Measurements from ENCODE around the gene RBL2. TPM values are rescaled to one million over a fixed set of nuclear protein-coding genes. Genes with fewer than 3 reads are reported as not detected.

Gene RBL2
- polyA plus RNA-seq, 1 donor (not counting 4 experiments of a cell fraction or from before 2014, with no cell fraction given), result 44.6 TPM

DNA sequence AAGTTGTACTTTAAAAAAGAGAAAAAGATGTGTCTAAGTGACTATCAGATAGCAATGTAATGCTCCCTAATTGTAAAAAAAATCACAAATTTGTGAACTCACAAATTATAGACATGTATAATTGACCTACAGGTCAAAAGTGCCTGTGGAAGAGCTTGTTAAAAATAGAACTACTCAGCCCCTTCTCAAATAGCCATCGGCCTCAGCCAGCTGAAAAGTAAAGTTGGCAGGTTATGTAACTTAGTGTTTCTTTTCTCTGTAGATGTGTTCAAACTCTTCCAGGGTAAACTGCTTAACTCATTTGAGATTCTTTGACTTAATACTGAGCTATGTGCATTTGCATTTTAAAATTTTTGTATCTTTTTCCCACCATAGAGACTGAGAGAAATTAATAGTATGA lies 55.5 kb downstream of the RBL2 start:
- peaks cover 5 to 11% of the 10 kb centered on the region in 2 experiments for H3K36me3 ChIP-seq (ENCODE audit: control insufficient read depth in 2 of 2, extremely low read depth in 1 of 2, insufficient read depth in 2 of 2, low read length in 2 of 2)
- TF ChIP-seq, protein P1, sequence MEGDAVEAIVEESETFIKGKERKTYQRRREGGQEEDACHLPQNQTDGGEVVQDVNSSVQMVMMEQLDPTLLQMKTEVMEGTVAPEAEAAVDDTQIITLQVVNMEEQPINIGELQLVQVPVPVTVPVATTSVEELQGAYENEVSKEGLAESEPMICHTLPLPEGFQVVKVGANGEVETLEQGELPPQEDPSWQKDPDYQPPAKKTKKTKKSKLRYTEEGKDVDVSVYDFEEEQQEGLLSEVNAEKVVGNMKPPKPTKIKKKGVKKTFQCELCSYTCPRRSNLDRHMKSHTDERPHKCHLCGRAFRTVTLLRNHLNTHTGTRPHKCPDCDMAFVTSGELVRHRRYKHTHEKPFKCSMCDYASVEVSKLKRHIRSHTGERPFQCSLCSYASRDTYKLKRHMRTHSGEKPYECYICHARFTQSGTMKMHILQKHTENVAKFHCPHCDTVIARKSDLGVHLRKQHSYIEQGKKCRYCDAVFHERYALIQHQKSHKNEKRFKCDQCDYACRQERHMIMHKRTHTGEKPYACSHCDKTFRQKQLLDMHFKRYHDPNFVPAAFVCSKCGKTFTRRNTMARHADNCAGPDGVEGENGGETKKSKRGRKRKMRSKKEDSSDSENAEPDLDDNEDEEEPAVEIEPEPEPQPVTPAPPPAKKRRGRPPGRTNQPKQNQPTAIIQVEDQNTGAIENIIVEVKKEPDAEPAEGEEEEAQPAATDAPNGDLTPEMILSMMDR (optimal IDR thresholded peaks at IDR 0.05 in 1 of 3, IDR thresholded peaks at IDR 0.05 in 1 of 3, conservative IDR thresholded peaks at IDR 0.05 in 1 of 3; ENCODE audit: extremely low read depth in 1 of 3, insufficient read depth in 2 of 3, low read length in 3 of 3), result no peak
- TF ChIP-seq EZH2 (IDR thresholded peaks at IDR 0.05; ENCODE audit: low read length), result no peak

DNA sequence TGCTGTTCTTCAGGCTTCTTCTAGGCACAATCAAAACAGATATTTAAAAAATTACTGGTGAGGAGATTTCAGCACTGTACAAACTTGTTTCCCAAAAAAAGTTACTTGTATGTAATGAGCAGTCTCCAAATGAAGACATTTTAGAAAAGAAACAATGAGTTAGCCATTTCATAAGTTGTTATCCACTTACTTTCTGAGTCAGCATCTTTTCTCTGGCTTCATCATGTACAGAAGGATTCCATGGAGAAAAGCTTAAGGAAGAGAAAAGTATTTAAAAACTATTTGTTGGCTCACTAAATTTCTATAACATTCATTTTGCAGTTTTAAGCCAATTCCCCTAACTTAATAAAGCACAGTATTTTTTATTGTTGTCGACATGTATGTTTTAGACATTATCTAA lies 58.2 kb downstream of the RBL2 start:
- dilution Hi-C loops (cut with MboI; ENCODE audit: extremely low pct_ligation_motif_present, low sequenced_read_pairs), result no loop called here
- H3K9me1 ChIP-seq (ENCODE audit: control insufficient read depth, extremely low read depth, insufficient read depth, low read length), result no peaks in the 10 kb centered on the region
- no peak for DNase-seq (ENCODE audit: low read depth, low spot score)
- FAIRE-seq, result no peak
- no peaks in the 10 kb centered on the region for H3K4me1 ChIP-seq (ENCODE audit: control insufficient read depth, extremely low read depth, insufficient read depth, low read length)
- H3K9me3 ChIP-seq (ENCODE audit: control insufficient read depth, low read depth, low read length), result no peaks in the 10 kb centered on the region
- H3K27me3 ChIP-seq (ENCODE audit: control insufficient read depth, extremely low read depth, insufficient read depth, low read length), result no peaks in the 10 kb centered on the region
- H3K36me3 ChIP-seq (ENCODE audit: control insufficient read depth in 2 of 2, extremely low read depth in 1 of 2, insufficient read depth in 2 of 2, low read length in 2 of 2), result peaks cover 16 to 18% of the 10 kb centered on the region in 2 experiments
- no peaks in the 10 kb centered on the region for H3K79me2 ChIP-seq (ENCODE audit: control insufficient read depth, insufficient read depth, low read length)
- no peak overlapping the region for H3K4me3 ChIP-seq (ENCODE audit: control insufficient read depth in 2 of 3, extremely low read depth in 1 of 3, insufficient read depth in 2 of 3, low read depth in 1 of 3, low read length in 3 of 3)
- no peak overlapping the region for H3K9ac ChIP-seq (ENCODE audit: control insufficient read depth, extremely low read depth, insufficient read depth, low read length)
- no peaks in the 10 kb centered on the region for H4K20me1 ChIP-seq (ENCODE audit: control insufficient read depth, extremely low read depth, insufficient read depth, low read length)
- H3K27ac ChIP-seq (ENCODE audit: control insufficient read depth, insufficient read depth, low read length), result no peak overlapping the region
- no peak for TF ChIP-seq EZH2 (IDR thresholded peaks at IDR 0.05; ENCODE audit: low read length)
- TF ChIP-seq, protein P1 (optimal IDR thresholded peaks at IDR 0.05 in 1 of 3, IDR thresholded peaks at IDR 0.05 in 1 of 3, conservative IDR thresholded peaks at IDR 0.05 in 1 of 3; ENCODE audit: extremely low read depth in 1 of 3, insufficient read depth in 2 of 3, low read length in 3 of 3), result no peak
- H2AFZ ChIP-seq (ENCODE audit: control insufficient read depth, low read length), result no peak overlapping the region
- H3K4me2 ChIP-seq (ENCODE audit: control insufficient read depth, extremely low read depth, insufficient read depth, low read depth, low read length), result no peak overlapping the region

More for the DNA sequence above, 55.5 kb downstream of the RBL2 start:
- H3K4me1 ChIP-seq (ENCODE audit: control insufficient read depth, extremely low read depth, insufficient read depth, low read length), result no peaks in the 10 kb centered on the region
- no peak for FAIRE-seq
- no peaks in the 10 kb centered on the region for H3K79me2 ChIP-seq (ENCODE audit: control insufficient read depth, insufficient read depth, low read length)
- no peaks in the 10 kb centered on the region for H4K20me1 ChIP-seq (ENCODE audit: control insufficient read depth, extremely low read depth, insufficient read depth, low read length)
- no peak overlapping the region for H3K9ac ChIP-seq (ENCODE audit: control insufficient read depth, extremely low read depth, insufficient read depth, low read length)
- no peak overlapping the region for H3K4me2 ChIP-seq (ENCODE audit: control insufficient read depth, extremely low read depth, insufficient read depth, low read depth, low read length)
- DNase-seq (ENCODE audit: low read depth, low spot score), result no peak
- dilution Hi-C loops (cut with MboI; ENCODE audit: extremely low pct_ligation_motif_present, low sequenced_read_pairs), result no loop called here
- no peak overlapping the region for H3K27ac ChIP-seq (ENCODE audit: control insufficient read depth, insufficient read depth, low read length)
- H3K9me3 ChIP-seq (ENCODE audit: control insufficient read depth, low read depth, low read length), result no peaks in the 10 kb centered on the region
- H3K27me3 ChIP-seq (ENCODE audit: control insufficient read depth, extremely low read depth, insufficient read depth, low read length), result no peaks in the 10 kb centered on the region
- H3K4me3 ChIP-seq (ENCODE audit: control insufficient read depth in 2 of 3, extremely low read depth in 1 of 3, insufficient read depth in 2 of 3, low read depth in 1 of 3, low read length in 3 of 3), result no peak overlapping the region
- no peaks in the 10 kb centered on the region for H3K9me1 ChIP-seq (ENCODE audit: control insufficient read depth, extremely low read depth, insufficient read depth, low read length)
- H2AFZ ChIP-seq (ENCODE audit: control insufficient read depth, low read length), result no peak overlapping the region
